ENCODE measurements around the gene DPYSL4.

DPYSL4 gene

GRCh38 chr10:132242103-132242840, 55.5 kb downstream of the DPYSL4 start:
- TF ChIP-seq, protein P1, sequence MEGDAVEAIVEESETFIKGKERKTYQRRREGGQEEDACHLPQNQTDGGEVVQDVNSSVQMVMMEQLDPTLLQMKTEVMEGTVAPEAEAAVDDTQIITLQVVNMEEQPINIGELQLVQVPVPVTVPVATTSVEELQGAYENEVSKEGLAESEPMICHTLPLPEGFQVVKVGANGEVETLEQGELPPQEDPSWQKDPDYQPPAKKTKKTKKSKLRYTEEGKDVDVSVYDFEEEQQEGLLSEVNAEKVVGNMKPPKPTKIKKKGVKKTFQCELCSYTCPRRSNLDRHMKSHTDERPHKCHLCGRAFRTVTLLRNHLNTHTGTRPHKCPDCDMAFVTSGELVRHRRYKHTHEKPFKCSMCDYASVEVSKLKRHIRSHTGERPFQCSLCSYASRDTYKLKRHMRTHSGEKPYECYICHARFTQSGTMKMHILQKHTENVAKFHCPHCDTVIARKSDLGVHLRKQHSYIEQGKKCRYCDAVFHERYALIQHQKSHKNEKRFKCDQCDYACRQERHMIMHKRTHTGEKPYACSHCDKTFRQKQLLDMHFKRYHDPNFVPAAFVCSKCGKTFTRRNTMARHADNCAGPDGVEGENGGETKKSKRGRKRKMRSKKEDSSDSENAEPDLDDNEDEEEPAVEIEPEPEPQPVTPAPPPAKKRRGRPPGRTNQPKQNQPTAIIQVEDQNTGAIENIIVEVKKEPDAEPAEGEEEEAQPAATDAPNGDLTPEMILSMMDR (IDR thresholded peaks at IDR 0.05; ENCODE audit: low read length, missing control alignments): no peak
- no peak for DNase-seq (ENCODE audit: low read depth)

DNA sequence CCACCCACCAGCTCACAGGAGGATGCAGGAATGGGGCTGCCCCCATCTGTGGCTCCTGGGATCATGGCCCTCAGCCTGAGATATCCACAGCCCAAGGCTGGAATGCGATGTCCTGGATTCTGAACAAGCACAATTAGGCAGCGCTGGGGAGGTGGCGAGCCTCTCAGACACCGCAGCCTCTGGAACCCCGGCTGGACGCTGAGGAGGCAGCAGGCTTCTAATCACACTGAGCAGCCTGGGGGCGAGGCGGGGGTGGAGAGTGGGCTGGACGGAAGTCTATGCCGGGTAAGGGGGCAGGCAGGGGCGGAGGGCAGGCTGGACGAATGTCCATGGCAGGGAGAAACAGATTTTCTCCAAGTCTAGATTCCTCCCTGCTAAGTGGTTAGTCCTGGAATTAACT, 56.4 kb downstream of the DPYSL4 start:
- no peak for DNase-seq (ENCODE audit: low read depth)
- TF ChIP-seq, protein P1 (IDR thresholded peaks at IDR 0.05; ENCODE audit: low read length, missing control alignments): no peak
- no peak overlapping the region for H3K4me3 ChIP-seq (replicated peaks; ENCODE audit: low read depth, low read length)

More at GRCh38 chr10:132242103-132242840, 55.5 kb downstream of the DPYSL4 start:
- no peak overlapping the region for H3K4me3 ChIP-seq (replicated peaks; ENCODE audit: low read depth, low read length)

DNA sequence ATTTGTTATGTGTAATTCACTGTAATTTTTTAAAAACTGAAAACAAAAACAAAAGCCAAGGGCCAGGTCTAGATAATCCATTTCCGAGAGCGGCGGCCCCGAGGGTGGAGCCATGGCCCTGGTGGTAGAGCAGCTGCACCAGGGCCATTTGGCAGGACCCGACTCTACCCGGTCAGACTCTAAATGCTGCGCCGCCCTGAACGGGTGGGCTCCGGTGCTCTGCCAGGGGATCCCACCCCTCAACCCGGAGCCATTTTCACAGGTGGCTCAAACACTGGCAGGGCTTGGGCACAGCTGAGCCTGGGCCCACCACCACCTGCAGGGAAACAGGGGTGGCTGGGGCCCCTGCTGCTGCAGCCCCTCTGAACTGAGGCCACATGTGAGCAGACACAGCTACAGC, 56.9 kb downstream of the DPYSL4 start:
- no peak for DNase-seq (ENCODE audit: low read depth)
- H3K4me3 ChIP-seq (replicated peaks; ENCODE audit: low read depth, low read length): no peak overlapping the region
- TF ChIP-seq, protein P1 (IDR thresholded peaks at IDR 0.05; ENCODE audit: low read length, missing control alignments): no peak

DNA sequence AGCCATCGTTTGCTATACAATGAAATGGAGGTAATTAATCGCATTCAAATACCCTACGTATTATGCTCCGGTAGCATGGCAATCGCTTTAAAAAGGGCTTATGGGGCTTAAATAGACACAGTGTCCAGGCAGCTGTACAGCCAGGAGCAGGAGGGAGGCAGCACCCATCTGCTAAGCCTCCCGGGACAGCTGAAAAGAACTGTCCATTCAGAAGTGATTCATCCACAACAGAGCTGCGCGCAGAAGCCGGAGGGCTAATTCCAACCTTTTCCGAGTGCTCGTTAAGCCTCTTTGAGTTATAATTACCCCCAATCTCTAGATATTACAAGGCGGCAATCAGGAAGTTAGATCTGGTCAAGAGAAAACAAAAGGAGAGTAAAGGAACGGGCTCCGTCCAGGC, 58.3 kb downstream of the DPYSL4 start:
- TF ChIP-seq, protein P1 (IDR thresholded peaks at IDR 0.05; ENCODE audit: low read length, missing control alignments): no peak
- no peak overlapping the region for H3K4me3 ChIP-seq (replicated peaks; ENCODE audit: low read depth, low read length)
- DNase-seq (ENCODE audit: low read depth): no peak

DNA sequence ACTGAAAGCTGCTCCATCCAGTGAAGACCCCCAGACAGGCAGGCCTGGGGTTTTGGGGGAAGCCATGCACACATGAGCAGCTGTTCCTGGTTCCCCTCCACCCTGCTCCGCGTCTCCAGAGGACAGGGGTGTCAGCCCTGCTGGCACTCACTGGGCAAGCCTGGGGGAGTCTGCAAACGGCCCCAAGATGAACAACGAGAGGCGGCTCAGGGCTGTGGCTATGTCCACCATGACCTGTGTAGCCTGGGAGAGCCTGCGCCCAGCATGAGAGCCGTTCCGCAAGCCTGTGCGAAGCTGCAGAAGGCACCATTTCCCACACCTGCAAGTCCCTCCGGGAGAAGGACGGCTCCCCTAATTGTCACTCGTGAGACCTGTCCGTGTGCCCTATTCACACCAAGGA, 59.5 kb downstream of the DPYSL4 start:
- DNase-seq (ENCODE audit: low read depth): no peak
- TF ChIP-seq, protein P1 (IDR thresholded peaks at IDR 0.05; ENCODE audit: low read length, missing control alignments): no peak
- no peak overlapping the region for H3K4me3 ChIP-seq (replicated peaks; ENCODE audit: low read depth, low read length)

DNA sequence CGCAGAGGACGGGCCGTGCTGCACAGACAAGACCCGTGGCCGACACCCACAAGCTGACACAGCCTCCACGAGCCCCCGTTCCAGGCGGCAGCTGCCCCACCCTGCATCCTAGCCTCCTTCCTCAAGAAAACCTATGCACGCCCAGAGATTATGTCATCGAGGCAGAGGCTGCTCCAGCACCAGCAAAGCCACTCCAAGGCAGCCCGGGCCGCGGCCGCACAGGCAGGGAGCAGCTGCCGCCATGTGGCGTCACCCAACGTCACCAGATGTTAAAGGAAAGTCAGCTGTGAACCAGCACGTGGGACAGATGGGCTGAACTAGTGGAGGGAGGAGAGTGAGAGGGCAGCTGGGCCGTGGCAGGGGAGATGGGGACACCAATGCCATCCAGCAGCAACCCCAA, 61.2 kb downstream of the DPYSL4 start:
- DNase-seq (ENCODE audit: low read depth): no peak
- no peak overlapping the region for H3K4me3 ChIP-seq (replicated peaks; ENCODE audit: low read depth, low read length)
- TF ChIP-seq, protein P1 (IDR thresholded peaks at IDR 0.05; ENCODE audit: low read length, missing control alignments): no peak

Data from fibroblast of pulmonary artery (primary cell).